GM21576 (cell line): Measurements from ENCODE around the gene HSPA4.
"Not testable (repeated sequence)": the region's sequence is repeated elsewhere in the genome, so short reads cannot be mapped to it uniquely, and the experiment has no call there.

ENCODE experiments used
- ATAC-seq: cut with Tn5 transposase; IDR thresholded peaks from one replicate; pipeline ENCODE4 v1.9.1; 2021; ENCODE audit warnings: mild to moderate bottlenecking, moderate library complexity; ENCODE audit not compliant: unreplicated experiment

The HSPA4 gene

GRCh38 chr5:133051542-133052316 is at the start of gene HSPA4:
Gene HSPA4 (plus strand): TSS chr5:133052013. CDS start chr5:133052251, 238 bp downstream.
- ATAC-seq: peak; percentile 82

DNA sequence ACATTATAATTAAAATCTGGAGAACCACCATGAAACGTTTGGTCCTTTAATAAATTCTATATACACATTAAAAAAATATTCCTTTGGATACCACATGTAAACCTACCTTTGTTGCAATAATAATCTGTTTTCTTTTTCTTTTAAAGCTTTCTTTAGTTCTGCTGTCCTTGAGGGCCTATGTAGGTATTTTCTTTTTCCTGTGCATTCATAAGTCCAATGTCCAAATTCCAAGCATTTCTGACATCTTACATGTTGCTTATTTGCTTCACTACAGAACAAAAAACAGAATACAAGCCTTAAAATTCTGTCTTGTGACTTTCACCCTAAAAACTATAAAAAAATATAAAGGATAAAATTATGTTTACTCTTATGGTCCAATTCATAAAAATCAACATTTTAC is 45.2 kb upstream of the HSPA4 start:
- ATAC-seq: no peak

GRCh38 chr5:133008455-133008854 is 43.4 kb upstream of the HSPA4 start:
- ATAC-seq: not testable (repeated sequence)

DNA sequence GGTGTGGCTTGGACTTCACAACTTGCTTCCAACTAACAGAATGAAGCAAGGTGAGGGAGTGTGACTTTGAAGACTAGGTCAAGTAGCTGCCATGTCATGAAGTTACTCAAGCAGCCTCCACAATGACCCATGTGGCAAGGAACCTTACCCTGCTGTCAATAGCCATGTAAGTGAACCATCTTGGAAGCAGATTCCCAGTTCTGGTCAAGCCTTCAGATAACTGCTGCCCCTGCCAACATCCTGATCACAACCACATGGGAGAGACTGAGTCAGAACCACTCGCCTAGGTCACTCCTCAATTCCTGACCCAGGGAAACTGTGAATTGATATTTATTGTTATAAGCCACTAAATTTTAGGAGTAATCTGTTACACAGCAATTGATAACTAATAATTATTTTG is 36.3 kb upstream of the HSPA4 start:
- no peak for ATAC-seq

- ATAC-seq: no peak
Measured at GRCh38 chr5:133017964-133018363, 33.8 kb upstream of the HSPA4 start.

- ATAC-seq: not testable (repeated sequence)
Measured at GRCh38 chr5:133019471-133019870, 32.3 kb upstream of the HSPA4 start.

DNA sequence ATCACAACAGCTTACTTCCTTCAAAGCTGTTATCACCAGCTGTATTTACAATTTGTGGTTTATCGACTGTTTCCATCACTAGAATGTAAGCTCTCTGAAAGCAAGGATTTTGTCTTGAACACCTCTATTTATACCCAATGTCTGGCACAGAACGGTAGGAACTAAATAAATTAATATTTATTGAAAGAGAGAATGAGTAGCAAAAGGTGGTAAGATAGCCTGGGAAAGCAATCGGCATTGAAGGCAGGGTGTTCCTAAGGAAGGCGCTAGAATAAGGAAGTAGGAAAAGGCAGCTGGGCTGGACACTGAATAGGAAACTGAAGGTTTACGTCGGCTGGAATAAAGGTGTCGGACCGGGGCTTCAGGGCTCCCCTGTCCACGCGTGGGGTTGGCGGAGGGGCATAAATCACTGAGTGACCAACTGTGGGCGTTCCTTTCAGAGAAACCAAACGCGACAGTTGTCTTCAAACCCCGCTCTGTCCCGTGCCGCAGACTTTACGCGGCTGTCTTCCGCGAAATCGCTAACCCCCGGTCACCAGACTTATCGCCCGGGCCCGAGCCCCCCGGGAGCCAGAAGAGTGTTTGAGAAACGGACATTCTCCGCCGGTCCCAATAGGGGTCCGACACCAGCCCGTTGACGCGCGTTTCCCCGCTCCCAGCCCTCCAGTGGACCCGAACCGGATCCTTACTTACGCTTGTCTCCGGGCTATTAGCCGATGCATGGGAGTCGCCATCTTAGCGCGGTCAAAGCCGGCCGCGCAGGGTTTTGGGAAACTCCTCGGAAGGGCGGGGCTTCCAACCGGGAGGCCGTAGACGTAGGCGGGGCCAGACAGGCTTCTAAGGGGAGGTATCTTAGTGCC is 25.8 kb upstream of the HSPA4 start, which contains the start of gene ZCCHC10:
Gene ZCCHC10 (minus strand): TSS at position 746 of the 860 bp plus-strand sequence. CDS start 12 bp downstream, at position 734.
- peak; percentile 94 for ATAC-seq

- no peak for ATAC-seq
Measured at GRCh38 chr5:133026664-133027153, 25.1 kb upstream of the HSPA4 start.

DNA sequence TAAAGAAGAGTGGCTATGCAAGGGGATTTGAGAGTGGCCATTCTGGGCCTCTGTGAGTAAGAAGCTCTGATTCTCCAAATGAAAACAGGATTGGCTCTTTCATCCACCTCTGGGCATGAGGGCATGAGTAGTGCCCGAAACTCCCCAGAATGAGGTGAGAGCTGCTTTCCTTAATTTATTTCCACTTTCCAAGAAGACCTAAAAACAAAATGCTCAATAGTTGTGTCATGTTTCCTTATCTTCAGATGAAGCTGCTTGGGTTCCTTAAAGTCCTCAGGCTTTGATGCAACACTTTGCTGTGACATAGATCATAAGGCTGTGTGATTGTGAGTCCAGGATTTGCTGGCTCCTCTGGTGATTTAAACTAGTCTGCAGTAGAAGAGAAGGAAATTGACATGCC is 22.4 kb upstream of the HSPA4 start:
- ATAC-seq: no peak

GRCh38 chr5:133030343-133031005 is 21.3 kb upstream of the HSPA4 start:
- no peak for ATAC-seq

GRCh38 chr5:133032852-133033742 is 18.7 kb upstream of the HSPA4 start:
- ATAC-seq: peak; percentile 62

DNA sequence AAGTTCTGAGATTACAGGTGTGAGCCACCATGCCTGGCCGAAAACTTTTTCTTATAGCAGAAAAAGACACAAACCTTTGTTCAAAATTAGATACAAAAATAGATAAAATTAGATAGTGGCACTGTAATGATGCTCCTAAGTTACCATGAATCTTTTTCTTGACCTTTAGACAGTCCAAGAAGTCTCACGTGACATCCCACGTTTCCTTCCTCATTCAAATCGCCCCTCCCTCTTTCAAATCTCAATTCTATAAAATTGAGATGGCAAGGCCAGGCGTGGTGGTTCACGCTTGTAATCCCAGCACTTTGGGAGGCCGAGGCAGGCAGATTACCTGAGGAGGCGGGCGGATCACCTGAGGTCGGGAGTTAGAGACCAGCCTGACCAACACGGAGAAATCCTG is 17.7 kb upstream of the HSPA4 start:
- ATAC-seq: no peak

GRCh38 chr5:133035224-133035623 is 16.6 kb upstream of the HSPA4 start:
- no peak for ATAC-seq

DNA sequence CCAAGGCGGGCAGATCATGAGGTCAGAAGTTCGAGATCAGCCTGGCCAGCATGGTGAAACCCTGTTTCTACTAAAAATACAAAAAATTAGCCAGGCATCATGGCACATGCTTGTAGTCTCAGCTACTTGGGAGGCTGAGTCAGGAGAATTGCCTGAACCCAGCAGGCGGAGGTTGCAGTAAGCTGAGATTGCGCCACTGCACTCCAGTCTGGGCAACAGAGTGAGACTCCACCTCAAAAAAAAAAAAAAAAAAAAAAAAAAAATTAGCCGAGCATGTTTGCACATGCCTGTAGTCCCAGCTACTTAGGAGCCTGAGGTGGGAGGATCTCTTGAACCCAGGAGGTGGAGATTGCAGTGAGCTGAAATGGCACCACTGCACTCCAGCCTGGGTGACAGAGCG is 15.1 kb upstream of the HSPA4 start:
- not testable (repeated sequence) for ATAC-seq

DNA sequence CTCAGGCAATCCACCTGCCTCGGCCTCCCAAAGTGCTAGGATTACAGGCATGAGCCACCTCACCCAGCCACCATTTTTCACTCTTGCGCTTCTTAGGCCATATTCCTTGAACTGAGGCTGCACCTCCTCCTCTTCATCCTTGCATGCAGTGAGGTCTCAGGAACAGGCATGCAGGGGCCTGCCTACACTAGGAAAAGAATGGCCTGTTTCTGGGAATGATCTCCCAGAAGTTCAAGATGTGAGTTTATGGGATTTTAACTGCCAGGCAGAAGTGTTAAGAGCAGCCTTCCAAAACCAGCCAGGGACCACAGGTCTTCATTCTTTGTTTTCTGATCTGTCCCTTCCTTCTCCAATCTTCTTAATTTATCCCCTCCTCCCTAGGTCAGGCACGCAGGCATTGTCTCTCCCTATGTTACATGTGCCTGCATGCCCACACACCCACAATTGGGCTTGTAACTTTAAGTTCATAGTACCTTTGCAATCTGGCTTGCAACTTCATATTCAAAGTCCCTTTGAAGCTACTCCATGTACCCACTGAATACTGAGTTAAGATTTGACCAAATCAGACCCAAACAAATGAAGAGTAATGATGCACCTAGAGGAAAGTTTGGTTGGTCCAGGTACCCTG is 10.5 kb upstream of the HSPA4 start:
- ATAC-seq: no peak

GRCh38 chr5:133041910-133042309 is 9.9 kb upstream of the HSPA4 start:
- no peak for ATAC-seq

DNA sequence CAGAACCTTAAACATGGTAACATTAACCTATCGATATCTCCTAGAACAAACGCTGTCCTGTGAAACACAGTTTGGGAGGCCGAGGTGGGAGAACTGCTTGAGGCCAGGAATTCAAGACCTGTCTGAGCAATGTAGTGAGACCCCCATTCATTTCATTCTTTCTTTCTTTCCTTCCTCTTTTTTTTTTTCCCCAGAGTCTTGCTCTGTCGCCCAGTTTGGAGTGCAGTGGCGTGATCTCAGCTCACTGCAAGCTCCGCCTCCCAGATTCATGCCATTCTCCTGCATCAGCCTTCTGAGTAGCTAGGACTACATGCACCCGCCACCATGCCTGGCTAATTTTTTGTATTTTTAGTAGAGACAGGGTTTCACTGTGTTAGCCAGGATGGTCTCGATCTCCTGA is 5.3 kb upstream of the HSPA4 start:
- ATAC-seq: not testable (repeated sequence)

- ATAC-seq: no peak
Measured at GRCh38 chr5:133047404-133047803, 4.4 kb upstream of the HSPA4 start.

- ATAC-seq: no peak
Measured at GRCh38 chr5:133048993-133049725, 2.7 kb upstream of the HSPA4 start.
